Measurements from ENCODE around the gene TMEM47. TPM values are rescaled to one million over a fixed set of nuclear protein-coding genes. Genes with fewer than 3 reads are reported as not detected.

Gene TMEM47
- total and polyA plus RNA-seq, 2 of the 4 experiments (the other 2 are of a cell fraction), result 51.5 to 105 TPM

- peaks cover 11% of the 10 kb centered on the region; the same call in 1 of the 2 replicates for H4K20me1 ChIP-seq (ENCODE audit: insufficient read depth, low read length)
- dilution Hi-C loops (cut with HindIII; ENCODE audit: low sequenced_read_pairs, unreplicated experiment) (no loop called here), in situ Hi-C loops (cut with MboI; ENCODE audit: low sequenced_read_pairs) (no loop called here), intact Hi-C loops (cut with micrococcal nuclease) (no loop called here)
- no peaks in the 10 kb centered on the region for H3K36me3 ChIP-seq (ENCODE audit: control insufficient read depth, insufficient read depth, low read length)
- no peak overlapping the region for H2AK9ac ChIP-seq (replicated peaks; ENCODE audit: low read depth, low read length, poor library complexity)
- H3K4me2 ChIP-seq (ENCODE audit: low read depth, low read length), result no peak overlapping the region
- H3K18ac ChIP-seq (ENCODE audit: low read depth, low read length), result no peak overlapping the region
- DNase-seq, result no peak
- peaks cover 2% of the 10 kb centered on the region; the same call in 1 of the 2 replicates for H3K4me1 ChIP-seq (ENCODE audit: control insufficient read depth, insufficient read depth, low read length)
- CTCF ChIA-PET, result no interaction called here
- no peak overlapping the region for H2BK20ac ChIP-seq (ENCODE audit: low read depth, low read length)
- no peak overlapping the region for H3K14ac ChIP-seq (replicated peaks; ENCODE audit: low read depth, low read length)
- H3K23ac ChIP-seq (ENCODE audit: low read depth, low read length), result no peak overlapping the region
- H2BK15ac ChIP-seq (ENCODE audit: low read depth, low read length), result no peak overlapping the region
- no peak overlapping the region for H3K27ac ChIP-seq (ENCODE audit: insufficient read depth, low read length)
- TF ChIP-seq BHLHE40 (IDR thresholded peaks at IDR 0.05; ENCODE audit: low read depth, low read length) (no peak), MAZ (IDR thresholded peaks at IDR 0.05; ENCODE audit: borderline replicate concordance, low read depth, low read length) (no peak), POLR2A (IDR thresholded peaks at IDR 0.05; ENCODE audit: low read depth, low read length) (no peak), MAFK (IDR thresholded peaks at IDR 0.05; ENCODE audit: low read depth, low read length) (no peak), CTCF (conservative IDR thresholded peaks at IDR 0.05; ENCODE audit: low read depth, low read length) (no peak), CHD1 (IDR thresholded peaks at IDR 0.05; ENCODE audit: low read depth, low read length) (no peak), NFE2L2 (IDR thresholded peaks at IDR 0.05; ENCODE audit: low read depth, low read length) (no peak), CEBPB (IDR thresholded peaks at IDR 0.05; ENCODE audit: low read depth, low read length) (no peak), FOS (IDR thresholded peaks at IDR 0.05; ENCODE audit: low read depth, low read length) (no peak), USF2 (IDR thresholded peaks at IDR 0.05; ENCODE audit: low read depth, low read length) (no peak)
- no peak overlapping the region for H2BK120ac ChIP-seq (ENCODE audit: low read depth, low read length)
- no peaks in the 10 kb centered on the region; the same call in 1 of the 2 replicates for H3K9me1 ChIP-seq (ENCODE audit: insufficient read depth, low read length)
- H3K79me1 ChIP-seq (ENCODE audit: low read depth in 1 of 2, low read length in 2 of 2), result no peaks in the 10 kb centered on the region; a peak in 1 of 4 replicates
- H3K9ac ChIP-seq (ENCODE audit: low read depth, low read length), result no peak overlapping the region
- no peak overlapping the region for H4K5ac ChIP-seq (ENCODE audit: low read depth, low read length)
- H3K27me3 ChIP-seq (ENCODE audit: control insufficient read depth, insufficient read depth, low read length), result no peaks in the 10 kb centered on the region
- no peaks in the 10 kb centered on the region for H3K9me3 ChIP-seq (ENCODE audit: control insufficient read depth, insufficient read depth, low read length)
- no peak overlapping the region for H2BK5ac ChIP-seq (ENCODE audit: low read depth, low read length, poor library complexity, severe bottlenecking)
- H2AFZ ChIP-seq (replicated peaks; ENCODE audit: low read length, poor library complexity), result no peak overlapping the region
- H3K4ac ChIP-seq (ENCODE audit: low read depth, low read length), result no peak overlapping the region
- H3K4me3 ChIP-seq (ENCODE audit: insufficient read depth, low read depth, low read length), result no peak overlapping the region
- BruUV-seq (replicated peaks), result no TSS peak
- no peak for ATAC-seq (ENCODE audit: low read depth)
- H2AK5ac ChIP-seq (ENCODE audit: low read depth, low read length), result no peak overlapping the region
- no peak overlapping the region for H3K56ac ChIP-seq (ENCODE audit: extremely low read depth, insufficient read depth, low read length)
- POLR2A ChIA-PET (ENCODE audit: unreplicated experiment), result no interaction called here
- no peak overlapping the region for H4K8ac ChIP-seq (ENCODE audit: low read depth in 2 of 2, low read length in 2 of 2)
- 80% methylated on average over 1 of the region's 2 CpGs; no CpG with 5 or more reads in 1 of the 2 experiments for WGBS, 2 experiments (ENCODE audit: extremely low coverage in 2 of 2, insufficient read length in 1 of 2)
- no peak overlapping the region for H4K91ac ChIP-seq (ENCODE audit: insufficient read depth, low read depth, low read length)
Measured at GRCh38 chrX:34642849-34643248, 14.2 kb downstream of the TMEM47 start.

All from IMR-90 (cell line).